ENCODE results near the gene OGT. TPM values are rescaled to one million over a fixed set of nuclear protein-coding genes. Genes with fewer than 3 reads are reported as not detected.
"Not testable (repeated sequence)": the region's sequence is repeated elsewhere in the genome, so short reads cannot be mapped to it uniquely, and the experiment has no call there.

The OGT gene
- 48.4 TPM for polyA plus RNA-seq (2012; ENCODE audit: insufficient read depth, insufficient read length, low read depth)

DNA sequence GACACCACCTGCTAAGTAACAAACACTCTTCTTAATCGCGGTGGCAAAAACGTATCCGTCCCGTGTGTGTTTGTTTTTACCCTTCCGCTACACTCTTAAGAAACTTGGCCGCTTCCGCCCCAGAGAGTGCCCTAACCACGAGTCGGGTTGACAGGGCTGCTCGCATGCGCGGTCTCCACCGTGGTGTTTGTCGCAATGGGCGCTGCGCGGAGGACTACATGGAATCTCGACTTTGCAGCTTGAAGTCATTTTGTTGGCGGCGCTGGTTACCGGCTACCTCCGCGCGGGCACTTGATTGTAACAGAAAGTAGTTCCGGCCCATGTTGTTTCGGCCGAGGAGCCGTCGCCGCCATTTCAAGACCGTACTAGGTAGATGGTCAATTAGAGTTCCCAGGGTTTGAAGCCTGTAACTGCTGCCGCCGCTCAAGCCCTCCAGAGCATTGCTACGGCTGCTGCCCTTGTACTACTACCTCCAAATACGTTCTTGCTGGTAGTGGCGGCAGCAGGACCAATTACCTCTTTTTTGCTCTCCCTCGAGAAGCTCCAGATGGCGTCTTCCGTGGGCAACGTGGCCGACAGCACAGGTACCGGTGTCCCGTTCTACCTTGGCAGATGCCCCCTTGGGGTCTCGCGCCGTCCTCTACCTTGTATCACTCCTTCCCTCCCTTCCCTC, at the start of gene OGT:
Gene OGT (plus strand): TSS at position 352 of the 673 bp plus-strand sequence. CDS start 196 bp downstream, at position 548.
- peak; percentile 91 for DNase-seq
- TF ChIP-seq CTCF (IDR thresholded peaks at IDR 0.05; ENCODE audit: low read depth, low read length), result no peak
- Histone ChIP-seq H3K4me1 (no peaks in the 10 kb centered on the region; the same call in 1 of the 2 replicates), H3K9me3 (no peaks in the 10 kb centered on the region), H3K27me3 (no peaks in the 10 kb centered on the region), H3K36me3 (peaks cover 5% of the 10 kb centered on the region), H3K4me3 (ENCODE audit: low read depth, low read length) (peak within 1 kb of the TSS; percentile 82)

DNA sequence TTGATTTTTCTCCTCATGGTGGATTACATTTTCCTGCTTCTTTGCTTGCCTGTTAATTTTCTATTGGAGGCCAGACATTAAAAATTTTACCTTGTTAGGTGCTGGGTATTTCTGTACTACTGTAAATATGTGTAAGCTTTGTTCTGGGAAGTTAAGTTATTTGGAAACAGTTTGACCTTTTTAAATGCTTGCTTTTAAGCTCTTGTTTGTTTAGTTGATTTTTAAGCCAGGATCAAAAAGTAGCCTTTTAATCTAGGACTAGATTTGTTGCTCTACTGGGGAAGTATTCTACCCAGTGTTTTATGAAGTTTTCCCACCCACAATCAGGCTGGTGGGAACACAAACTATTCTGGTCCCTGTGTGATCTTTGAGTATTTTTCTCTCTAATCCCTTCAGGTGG, 45.1 kb upstream of the OGT start:
- Histone ChIP-seq H3K4me1 (no peaks in the 10 kb centered on the region), H3K36me3 (no peaks in the 10 kb centered on the region), H3K4me3 (ENCODE audit: low read depth, low read length) (no peak overlapping the region), H3K27me3 (no peaks in the 10 kb centered on the region), H3K9me3 (no peaks in the 10 kb centered on the region)
- TF ChIP-seq CTCF (IDR thresholded peaks at IDR 0.05; ENCODE audit: low read depth, low read length), result no peak
- DNase-seq, result no peak

GRCh38 chrX:71489540-71489939, 43.4 kb upstream of the OGT start:
- H3K4me3 ChIP-seq (ENCODE audit: low read depth, low read length), result no peak overlapping the region
- H3K9me3 ChIP-seq, result no peaks in the 10 kb centered on the region
- DNase-seq, result no peak

DNA sequence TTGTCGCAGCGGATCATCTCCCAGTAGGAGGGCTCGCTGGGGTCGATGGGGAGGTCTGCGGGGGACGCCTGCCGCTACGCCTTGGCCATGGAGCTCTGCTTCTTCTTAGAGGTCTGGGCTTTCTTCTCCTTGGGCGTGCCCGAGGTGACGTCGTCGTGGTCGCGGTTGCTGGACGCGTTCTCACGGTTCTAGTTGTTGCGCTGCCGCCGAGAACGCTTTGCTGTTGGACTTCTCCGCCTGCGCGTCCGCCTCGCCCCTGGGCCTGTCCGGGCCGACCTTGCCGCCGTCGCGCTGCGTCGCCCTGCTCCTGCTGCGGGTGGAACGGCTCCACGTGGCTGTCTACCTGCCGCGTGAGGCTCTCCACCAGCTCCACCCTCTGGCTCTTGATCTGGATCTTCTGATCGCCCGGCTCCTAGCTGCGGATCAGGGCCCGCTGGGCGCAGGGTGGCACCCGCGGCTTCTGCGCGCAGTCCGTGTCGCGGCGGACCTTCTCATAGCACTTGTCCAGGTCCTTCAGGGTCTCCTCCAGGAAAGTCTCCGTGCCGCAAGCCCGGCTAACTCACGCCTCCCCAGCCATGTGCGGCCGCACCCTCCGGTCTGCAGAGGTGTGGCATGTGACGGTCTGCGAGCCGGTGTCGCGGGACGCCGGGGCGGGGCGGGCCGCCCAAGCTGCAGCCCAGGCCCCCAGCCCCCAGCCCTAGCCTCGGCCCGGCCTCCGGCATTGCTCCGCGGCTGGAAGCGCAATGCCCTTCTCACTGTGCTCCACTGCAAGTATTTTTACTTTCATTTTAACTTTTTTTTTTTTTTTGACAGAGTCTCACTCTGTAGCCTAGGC, 40.5 kb upstream of the OGT start:
- Histone ChIP-seq H3K4me3 (ENCODE audit: low read depth, low read length) (peak overlapping the region; percentile 23), H3K9me3 (no peaks in the 10 kb centered on the region), H3K36me3 (no peaks in the 10 kb centered on the region), H3K4me1 (no peaks in the 10 kb centered on the region), H3K27me3 (no peaks in the 10 kb centered on the region)
- TF ChIP-seq CTCF (IDR thresholded peaks at IDR 0.05; ENCODE audit: low read depth, low read length), result no peak
- peak; percentile 4 for DNase-seq

More at GRCh38 chrX:71489540-71489939, 43.4 kb upstream of the OGT start:
- Histone ChIP-seq H3K36me3 (no peaks in the 10 kb centered on the region), H3K27me3 (no peaks in the 10 kb centered on the region), H3K4me1 (no peaks in the 10 kb centered on the region)
- no peak for TF ChIP-seq CTCF (IDR thresholded peaks at IDR 0.05; ENCODE audit: low read depth, low read length)

DNA sequence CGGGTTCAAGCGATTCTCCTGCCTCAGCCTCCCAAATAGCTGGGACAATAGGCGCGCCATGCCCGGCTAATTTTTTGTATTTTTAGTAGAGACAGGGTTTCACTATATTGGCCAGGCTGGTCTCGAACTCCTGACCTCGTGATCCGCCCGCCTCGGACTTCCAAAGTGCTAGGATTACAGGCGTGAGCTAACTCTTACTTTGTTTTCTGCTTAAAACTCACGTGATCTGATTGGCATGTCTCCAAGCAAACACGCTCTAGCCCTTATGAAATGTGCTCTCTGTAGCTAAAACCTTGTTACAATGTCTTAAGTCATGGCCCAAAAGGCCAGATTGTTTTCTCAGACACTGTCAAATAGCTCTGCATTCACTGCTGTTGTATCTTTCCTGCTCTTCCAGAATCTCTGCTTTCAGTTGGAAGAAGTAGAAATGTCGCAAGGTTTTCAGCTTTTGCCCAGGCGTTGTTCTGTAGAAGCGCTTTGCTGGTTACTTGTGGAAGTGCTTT, 39.7 kb upstream of the OGT start:
- Histone ChIP-seq H3K9me3 (no peaks in the 10 kb centered on the region), H3K36me3 (no peaks in the 10 kb centered on the region), H3K4me1 (no peaks in the 10 kb centered on the region), H3K27me3 (no peaks in the 10 kb centered on the region), H3K4me3 (ENCODE audit: low read depth, low read length) (no peak overlapping the region; the same call in none of the 2 replicates)
- DNase-seq, result no peak
- TF ChIP-seq CTCF (IDR thresholded peaks at IDR 0.05; ENCODE audit: low read depth, low read length), result no peak

DNA sequence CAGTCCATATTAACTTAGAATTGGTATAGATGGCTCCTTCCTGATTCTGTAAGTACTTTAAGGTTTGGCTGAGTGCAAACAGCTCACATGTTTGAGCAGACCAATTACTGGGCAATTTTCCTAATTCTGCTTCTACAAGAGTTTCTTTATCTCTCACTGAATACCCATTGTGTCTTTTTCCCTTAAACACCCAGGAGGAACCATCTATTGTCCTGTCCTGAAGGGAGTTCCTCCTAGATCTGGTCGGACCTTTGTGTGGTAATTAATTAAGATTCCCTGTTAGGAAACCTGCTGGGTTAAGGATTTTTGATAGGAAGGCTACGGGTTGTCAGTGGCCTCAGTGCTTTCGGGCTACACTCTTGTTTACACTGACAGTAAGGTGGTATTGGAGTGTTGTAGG, 36.9 kb upstream of the OGT start:
- not testable (repeated sequence) for H3K9me3 ChIP-seq; DNase-seq; H3K36me3 ChIP-seq; H3K27me3 ChIP-seq; H3K4me1 ChIP-seq; H3K4me3 ChIP-seq (ENCODE audit: low read depth, low read length)

Data from BE2C (cell line).